GM12892 (cell line): ENCODE measurements around the gene NTRK1.

ENCODE experiments used
- DNase-seq: peaks from one replicate; pipeline ENCODE4 v3.0.0; 2011; ENCODE audit not compliant: insufficient read length
- FAIRE-seq: peaks from 2 replicates; lab custom pipeline; 2011; peaks lifted over from hg19 to GRCh38; lab: Jason Lieb, UNC
- POLR2A ChIP-seq: IDR thresholded peaks from 2 replicates; pipeline ENCODE4 v1.6.1; 2011; ENCODE audit warnings: low read depth, low read length, control low read depth
- POLR2AphosphoS5 ChIP-seq: IDR thresholded peaks from 2 replicates; pipeline ENCODE4 v1.6.1; 2011; ENCODE audit warnings: low read depth, low read length, control low read depth
- TAF1 ChIP-seq: IDR thresholded peaks from 2 replicates; pipeline ENCODE4 v1.6.1; 2011; ENCODE audit warnings: low read depth, mild to moderate bottlenecking, control low read depth, low read length, borderline replicate concordance

NTRK1 gene

DNA sequence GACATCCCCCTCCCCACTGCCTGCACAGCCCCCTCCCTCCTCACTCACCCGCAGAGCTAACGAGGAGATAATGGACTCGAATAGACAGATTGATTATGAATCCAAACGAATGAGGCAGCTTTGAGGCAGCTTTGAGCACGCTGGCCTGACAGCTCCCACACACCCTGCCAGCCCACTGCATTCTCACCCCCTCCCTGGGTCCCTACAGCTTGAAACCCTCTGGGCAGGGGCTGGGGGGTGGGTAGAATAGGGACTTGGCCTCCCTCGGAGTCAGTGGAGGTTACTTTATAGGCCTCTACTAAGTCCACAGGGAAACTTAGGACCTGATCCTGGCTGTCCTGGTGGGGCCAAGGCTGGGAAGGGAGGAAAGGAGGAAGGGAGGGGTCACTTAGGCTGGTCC, 1.9 kb downstream of the NTRK1 start:
- TF ChIP-seq POLR2AphosphoS5 (no peak), TAF1 (no peak), POLR2A (no peak)
- DNase-seq = no peak
- FAIRE-seq = no peak

DNA sequence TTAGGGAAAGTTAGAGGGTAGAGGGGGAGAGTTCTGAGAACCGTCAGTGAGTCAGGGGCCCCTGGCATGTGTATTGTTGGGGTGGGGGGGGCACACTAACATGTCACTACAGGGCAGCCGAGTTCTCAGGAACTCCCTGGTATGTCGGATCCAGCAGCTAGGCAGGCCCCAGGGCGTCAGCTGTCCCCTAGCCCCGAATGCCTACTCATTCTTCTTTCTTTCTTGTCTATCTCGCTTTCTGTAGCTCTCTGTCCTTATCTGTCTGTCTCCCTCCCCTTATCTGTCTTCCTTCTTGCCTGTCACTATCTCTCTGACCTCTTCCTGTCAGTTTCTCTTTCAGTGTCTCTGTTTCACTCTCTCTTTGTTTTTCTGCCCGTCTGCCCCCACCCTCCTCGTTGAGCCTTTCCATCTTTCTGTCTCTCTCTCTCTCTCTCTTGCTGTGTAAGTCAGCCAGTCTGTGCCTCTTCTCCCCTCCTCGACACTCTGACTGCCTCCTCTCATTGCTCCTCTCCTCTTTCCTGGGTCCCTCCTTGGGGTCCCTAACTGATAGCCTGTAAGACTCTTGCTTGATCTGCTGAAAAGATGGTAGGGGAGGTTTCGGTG, 2.4 kb downstream of the NTRK1 start:
- TF ChIP-seq POLR2A (no peak), TAF1 (no peak), POLR2AphosphoS5 (no peak)
- DNase-seq (no peak), FAIRE-seq (no peak)

DNA sequence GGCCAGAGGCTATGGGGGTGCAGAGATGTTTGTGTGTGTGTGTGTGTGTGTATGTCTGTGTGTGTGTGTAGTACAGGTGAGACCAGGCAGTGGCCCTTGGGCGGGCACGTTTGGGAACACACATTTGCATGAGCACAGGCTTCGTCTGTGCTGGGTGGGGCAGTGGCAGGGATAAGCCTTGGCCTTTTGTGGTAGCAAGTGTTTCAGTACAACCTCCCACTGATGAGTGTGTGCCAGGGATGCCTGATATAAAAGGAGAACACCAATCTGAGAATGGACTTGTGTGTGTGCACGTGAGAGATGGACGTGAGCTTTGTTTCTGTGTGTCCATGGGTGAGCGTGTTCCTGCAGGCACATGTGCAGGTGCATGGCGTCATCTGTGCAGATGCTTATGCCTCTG, 3.0 kb downstream of the NTRK1 start:
- FAIRE-seq = no peak
- no peak for DNase-seq
- TF ChIP-seq POLR2A (no peak), POLR2AphosphoS5 (no peak), TAF1 (no peak)

DNA sequence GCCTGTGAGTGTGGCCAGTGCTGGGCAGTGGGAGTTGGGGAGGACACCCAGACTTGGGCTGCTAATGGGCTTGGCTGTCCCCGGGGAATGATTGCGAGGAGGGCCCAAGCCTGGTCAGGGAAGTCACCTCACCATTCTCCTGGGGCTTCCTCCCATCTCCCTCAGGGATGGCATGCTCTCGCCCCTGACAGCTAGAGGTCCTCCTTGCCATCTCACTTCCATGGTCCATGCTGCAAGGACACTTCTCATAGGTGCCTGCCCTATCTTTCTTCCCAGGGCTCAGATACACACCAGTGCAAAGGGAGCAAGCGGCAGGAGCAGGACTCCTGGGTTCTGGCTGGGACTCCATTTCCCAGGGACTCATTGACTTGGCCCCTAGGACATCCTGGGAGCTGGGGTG, 4.1 kb downstream of the NTRK1 start:
- DNase-seq (no peak), FAIRE-seq (no peak)
- TF ChIP-seq POLR2A (no peak), TAF1 (no peak), POLR2AphosphoS5 (no peak)

GRCh38 chr1:156865258-156865657, 4.6 kb downstream of the NTRK1 start:
- no peak for FAIRE-seq
- no peak for TF ChIP-seq POLR2A
- TF ChIP-seq POLR2AphosphoS5 = no peak
- TF ChIP-seq TAF1 = no peak
- no peak for DNase-seq

- FAIRE-seq (no peak), DNase-seq (no peak)
- no peak for TF ChIP-seq TAF1
- TF ChIP-seq POLR2A = no peak
- TF ChIP-seq POLR2AphosphoS5 = no peak
Observed at GRCh38 chr1:156865865-156866248, 5.2 kb downstream of the NTRK1 start.

DNA sequence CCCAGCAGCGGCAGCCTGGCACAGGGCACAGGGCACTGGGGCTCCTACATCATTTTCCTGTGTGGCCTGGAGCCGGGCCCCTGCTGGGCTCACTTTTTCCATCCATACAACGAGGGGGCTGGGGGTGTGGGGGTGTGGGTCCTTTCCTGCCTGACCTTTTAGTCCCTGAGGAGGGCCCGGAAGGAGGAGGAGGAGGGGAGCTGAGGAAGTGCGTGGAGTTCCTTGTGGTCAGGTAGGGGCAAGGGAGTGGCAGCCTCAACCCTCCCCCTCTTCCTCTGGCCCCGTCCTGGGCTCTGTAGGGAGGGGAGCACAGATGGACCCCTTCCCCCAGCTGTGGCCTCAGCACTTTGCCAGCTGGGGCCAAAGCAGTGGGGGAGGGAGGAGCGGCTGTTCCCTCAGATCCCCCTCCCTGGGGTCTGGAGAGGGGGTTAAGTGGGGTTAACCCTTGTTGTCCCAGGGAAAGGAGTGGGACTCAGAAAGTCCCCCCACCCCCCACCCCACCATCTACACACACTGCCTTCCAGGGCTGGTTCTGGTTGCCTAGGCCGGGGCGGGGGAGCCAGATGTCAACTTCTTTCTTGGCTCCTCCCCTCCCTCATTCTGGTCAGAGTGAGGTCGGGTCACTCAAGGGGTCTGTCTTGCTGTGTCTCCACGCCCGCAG, 5.7 kb downstream of the NTRK1 start:
- DNase-seq (no peak), FAIRE-seq (no peak)
- TF ChIP-seq POLR2AphosphoS5 (no peak), POLR2A (no peak), TAF1 (no peak)

GRCh38 chr1:156868341-156868740, 7.7 kb downstream of the NTRK1 start:
- FAIRE-seq (no peak), DNase-seq (no peak)
- no peak for TF ChIP-seq POLR2A
- no peak for TF ChIP-seq TAF1
- no peak for TF ChIP-seq POLR2AphosphoS5

- DNase-seq (no peak), FAIRE-seq (no peak)
- TF ChIP-seq POLR2A = no peak
- no peak for TF ChIP-seq TAF1
- no peak for TF ChIP-seq POLR2AphosphoS5
Observed at GRCh38 chr1:156869455-156869854, 8.8 kb downstream of the NTRK1 start.

- TF ChIP-seq POLR2AphosphoS5 (no peak), TAF1 (no peak), POLR2A (no peak)
- DNase-seq (no peak), FAIRE-seq (no peak)
Observed at GRCh38 chr1:156873659-156874058, 13.0 kb downstream of the NTRK1 start.

DNA sequence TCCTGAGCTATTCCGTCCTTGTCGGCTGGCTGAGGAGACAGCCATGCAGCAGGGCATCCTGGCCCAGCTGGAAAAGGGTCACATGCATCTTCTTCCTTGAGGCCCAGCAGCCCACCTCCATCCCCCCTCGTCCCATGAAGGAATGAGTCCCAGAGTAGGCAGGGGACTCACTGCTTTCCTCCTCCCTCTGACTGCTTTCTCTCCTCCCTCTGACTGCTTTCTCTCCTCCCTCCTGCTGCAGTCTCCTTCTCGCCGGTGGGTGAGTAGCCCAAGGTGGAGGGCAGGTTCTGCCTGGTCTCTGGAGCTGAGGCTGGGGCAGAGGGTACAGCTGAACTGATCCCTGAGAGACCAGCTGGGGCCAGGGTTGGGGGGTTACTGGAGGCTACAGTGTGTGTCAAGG, 13.5 kb downstream of the NTRK1 start:
- DNase-seq (no peak), FAIRE-seq (no peak)
- TF ChIP-seq POLR2A (no peak), POLR2AphosphoS5 (no peak), TAF1 (no peak)
